ENCODE results near the gene FANCD2OS.
"Not testable (repeated sequence)": the region's sequence is repeated elsewhere in the genome, so short reads cannot be mapped to it uniquely, and the experiment has no call there.

Gene FANCD2OS, protein sequence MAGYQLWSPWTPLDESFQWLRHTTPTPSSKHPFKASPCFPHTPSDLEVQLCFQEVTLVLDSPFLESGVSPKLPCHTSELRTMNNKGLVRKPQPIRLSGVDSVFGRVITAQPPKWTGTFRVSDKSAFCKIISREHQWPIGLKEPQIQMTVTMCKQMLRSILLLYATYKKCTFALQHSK

DNA sequence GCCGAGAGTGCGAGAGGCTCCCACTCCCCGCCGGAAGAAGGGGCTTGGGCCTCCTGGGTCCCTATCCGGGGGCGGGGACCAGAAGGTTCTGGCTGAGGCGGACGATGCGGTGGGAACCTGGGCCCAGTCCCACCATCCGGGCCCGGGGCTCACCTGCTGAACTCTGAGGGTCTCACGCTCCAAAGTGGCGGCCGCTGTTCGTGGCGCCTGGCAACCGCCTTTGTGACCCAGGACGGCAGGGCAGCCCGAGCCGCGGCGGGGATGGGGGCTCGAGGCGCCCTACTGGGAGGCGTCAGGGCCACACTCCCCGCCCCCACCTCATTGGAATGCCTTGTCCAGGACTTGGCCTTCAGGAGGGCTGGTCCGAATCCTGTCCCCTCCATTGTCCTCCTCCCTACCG lies at the start of gene FANCD2OS:
Gene FANCD2OS, minus strand, starts transcription at position 165 of the 400 bp plus-strand sequence. CDS start 3,481 bp downstream, outside the sequence.
- DNase-seq = no peak

DNA sequence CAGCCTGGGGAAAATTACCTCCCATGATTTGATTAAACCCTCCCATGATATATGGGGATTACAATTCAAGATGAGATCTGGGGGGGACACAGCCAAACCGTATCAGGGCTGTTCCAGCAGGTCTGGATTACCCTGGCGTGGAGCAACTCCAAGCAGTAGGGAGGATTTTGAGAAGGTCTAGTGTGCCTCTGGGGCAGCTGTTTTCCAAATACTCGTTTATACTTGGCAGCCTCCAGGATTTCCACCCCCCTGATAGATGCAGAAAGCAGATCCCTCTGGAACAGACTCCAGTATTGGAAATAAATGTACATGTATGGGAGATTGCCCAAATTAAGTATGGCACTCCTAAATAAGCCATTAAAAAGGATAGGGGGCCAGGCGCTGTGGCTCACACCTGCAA lies 49.0 kb upstream of the FANCD2OS start:
- no peak for DNase-seq

DNA sequence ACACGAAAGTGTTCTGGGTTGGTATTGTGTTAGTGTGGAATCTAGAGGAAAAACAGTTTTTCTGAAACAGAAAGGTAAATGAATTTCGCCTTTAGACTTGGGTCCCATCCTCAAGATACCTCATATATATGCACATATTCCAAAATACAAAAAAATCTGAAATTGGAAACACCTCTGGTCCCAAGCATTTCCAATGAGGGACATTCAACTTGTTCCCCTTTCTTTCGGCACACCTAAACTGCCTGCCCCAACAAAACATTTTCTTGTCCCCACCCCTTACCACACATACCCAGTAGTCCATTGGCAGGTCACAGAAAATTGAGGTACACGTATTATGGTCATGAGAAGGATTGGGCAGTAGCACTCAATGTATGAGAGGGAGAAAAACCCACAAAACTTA lies 47.6 kb upstream of the FANCD2OS start:
- DNase-seq = no peak

DNA sequence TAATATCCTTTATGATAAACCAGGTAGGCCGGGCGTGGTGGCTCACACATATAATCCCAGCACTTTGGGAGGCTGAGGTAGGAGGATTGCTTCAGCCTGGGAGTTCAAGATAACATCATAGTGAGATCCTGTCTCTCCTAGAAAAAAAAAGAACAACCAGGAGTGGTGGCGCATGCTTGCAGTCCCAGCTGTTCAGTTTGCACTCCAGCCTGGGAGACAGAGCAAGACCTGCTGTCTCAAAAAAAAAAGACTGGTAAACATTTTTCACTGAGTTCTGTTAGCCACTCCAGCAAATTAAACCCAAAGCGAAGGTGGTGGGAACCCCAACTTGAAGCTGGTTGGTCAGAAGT lies 47.0 kb upstream of the FANCD2OS start:
- DNase-seq = no peak

DNA sequence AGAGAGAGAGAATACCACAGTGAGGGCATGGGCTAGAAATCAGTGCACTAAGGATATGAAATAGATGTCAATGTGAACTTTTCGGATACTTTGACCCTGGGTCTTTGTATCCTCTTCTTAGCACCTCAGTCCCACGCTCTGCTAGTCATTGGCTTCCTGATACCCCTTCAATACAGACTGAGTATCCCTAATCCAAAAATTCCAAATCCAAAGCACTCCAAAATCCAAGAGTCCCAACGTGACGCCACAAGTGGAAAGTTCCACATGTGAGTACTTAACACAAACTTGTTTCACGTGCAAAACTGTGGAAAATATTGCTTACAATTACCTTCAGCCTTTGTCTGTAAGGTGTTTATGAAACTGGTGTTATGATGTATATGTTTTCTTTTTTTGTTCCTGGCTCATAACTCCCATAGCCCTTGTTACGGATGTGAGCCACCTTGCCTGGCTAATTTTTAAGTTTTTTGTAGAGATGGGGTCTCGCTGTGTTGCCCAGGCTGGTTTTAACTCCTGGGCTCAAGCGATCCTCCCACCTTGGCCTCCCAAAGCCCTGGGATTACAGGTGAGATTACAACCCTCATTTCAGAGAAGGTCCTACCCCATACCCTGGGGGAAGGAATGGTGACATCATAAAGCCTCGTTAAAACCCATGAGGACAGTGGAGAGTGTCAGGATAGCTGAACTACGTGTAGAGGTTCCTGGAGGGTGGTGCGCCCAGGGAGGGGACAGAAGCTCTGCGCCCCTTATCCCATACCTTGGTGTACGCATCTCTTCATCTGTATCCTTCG lies 46.5 kb upstream of the FANCD2OS start:
- no peak for DNase-seq

DNA sequence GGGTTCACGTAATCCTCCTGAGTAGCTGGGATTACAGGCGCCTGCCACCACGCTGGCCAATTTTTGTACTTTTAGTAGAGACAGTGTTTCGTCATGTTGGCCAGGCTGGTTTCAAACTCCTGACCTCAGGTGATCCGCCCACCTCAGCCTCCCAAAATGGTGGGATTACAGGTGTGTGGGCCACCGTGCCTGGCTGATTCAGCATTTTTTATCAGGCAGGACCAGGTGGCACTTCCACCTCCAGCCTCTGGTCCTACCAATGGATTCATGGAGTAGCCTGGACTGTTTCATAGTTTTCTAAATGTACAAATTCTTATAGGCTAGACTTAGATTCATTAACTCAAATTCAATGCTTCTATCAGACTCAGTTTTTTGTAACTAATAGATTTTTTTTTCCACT lies 42.9 kb upstream of the FANCD2OS start:
- no peak for DNase-seq

DNA sequence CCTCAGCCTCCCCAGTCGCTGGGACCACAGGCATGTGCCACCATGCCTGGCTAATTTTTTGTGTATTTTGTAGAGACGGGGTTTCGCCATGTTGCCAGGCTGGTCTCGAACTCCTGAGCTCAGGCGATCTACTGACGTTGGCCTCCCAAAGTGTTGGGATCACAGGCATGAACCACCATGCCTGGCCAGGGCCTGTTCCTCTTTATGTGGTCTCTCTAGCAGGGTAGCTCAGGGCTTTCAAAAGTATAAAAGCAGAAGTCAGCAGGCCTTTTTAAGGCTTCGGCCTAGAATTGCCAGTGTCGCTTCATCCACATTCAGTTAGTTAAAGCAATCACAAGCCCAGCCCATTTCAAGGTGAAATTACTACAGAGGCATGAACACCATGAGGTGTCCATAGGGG lies 41.2 kb upstream of the FANCD2OS start:
- DNase-seq = no peak

DNA sequence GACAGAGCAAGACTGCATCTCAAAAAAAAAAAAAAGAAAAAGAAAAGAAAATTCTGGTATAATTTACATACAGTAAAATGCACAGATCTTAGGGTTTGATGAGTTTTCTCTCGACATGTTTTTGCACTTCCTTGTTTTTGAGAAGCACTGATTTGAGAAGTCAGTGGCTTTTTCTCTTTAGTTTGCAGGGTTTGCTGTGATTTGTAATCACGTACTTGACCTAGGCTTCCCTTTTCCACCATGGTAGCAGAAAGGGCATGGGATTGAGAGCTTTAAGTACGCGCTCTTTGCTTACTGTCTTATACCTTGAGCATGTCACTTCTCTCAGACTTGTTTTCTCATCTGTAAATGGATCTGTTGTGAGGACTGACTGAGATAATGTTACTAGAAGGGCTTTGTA lies 37.6 kb upstream of the FANCD2OS start:
- DNase-seq = no peak

DNA sequence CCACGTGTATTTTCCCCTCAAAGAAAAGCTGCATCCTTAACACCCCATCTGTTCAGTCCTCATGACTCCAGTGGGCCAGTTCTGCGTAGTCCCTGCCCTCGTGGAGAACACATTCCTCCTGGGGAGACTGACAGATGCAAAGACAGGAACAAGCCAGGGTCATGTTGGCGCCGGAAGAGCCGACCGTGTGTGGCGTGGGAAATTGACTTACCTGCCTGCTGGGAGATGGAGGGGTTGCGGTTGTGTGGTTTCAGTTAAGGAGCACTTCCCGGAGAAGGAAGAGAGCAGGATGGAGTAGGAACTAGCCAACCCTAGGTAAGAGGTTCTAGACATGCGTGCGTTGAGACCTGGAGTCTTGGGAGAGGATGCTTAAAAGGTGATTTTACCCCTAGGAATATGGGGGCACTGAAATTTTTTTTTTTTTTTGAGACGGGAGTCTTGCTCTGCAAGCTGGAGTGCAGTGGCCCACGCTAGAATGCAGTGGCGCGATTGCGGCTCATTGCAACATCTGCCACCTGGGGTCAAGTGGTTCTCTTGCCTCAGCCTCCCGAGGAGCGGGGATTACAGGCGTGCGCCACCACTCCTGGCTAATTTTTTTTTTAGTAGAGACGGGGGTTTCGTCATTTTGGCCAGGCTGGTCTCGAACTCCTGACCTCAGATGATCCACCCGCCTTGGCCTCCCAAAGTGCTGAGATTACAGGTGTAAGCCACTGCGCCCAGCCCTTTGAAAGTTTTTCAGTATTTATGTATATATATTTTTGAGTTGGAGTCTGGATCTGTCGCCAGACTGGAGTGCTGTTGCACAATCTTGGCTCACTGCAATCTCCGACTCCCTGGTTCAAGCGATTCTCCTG lies 34.9 kb upstream of the FANCD2OS start:
- DNase-seq = no peak

DNA sequence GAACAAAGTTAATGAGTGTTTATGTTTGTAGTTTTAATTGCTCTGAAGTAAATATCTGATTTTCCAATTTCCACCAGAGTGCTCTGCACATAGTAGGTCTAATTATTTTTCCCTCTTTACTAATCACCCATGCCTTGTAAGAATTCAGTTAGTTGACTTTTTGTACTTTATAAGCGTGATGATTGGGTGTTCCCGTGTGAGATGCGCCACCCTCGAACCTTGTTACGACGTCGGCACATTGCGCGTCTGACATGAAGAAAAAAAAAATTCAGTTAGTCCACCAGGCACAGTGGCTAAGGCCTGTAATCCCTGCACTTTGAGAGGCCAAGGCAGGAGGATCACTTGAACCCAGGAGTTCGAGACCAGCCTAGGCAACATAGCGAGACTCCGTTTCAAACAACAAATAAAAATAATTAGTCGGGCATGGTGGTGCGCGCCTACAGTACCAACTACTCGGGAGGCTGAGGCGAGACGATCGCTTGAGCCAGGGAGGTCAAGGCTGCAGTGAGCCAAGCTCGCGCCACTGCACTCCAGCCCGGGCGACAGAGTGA lies 33.0 kb upstream of the FANCD2OS start:
- no peak for DNase-seq

DNA sequence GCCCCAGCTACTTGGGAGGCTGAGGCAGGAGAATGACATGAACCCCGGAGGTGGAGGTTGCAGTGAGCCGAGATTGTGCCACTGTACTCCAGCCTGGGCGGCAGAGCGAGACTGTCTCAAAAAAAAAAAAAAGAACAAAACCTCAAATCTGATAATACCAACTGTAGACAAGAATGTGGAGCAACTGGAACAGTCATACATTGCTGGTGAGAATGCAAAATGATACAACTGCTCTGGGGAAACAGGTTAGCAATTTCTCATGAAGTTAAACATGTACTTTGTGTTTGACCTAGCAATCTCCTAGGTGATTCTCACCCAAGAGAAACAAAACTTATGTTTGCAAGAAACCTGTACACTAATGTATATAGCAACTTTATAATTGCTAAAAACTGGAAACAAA lies 29.1 kb upstream of the FANCD2OS start:
- no peak for DNase-seq

DNA sequence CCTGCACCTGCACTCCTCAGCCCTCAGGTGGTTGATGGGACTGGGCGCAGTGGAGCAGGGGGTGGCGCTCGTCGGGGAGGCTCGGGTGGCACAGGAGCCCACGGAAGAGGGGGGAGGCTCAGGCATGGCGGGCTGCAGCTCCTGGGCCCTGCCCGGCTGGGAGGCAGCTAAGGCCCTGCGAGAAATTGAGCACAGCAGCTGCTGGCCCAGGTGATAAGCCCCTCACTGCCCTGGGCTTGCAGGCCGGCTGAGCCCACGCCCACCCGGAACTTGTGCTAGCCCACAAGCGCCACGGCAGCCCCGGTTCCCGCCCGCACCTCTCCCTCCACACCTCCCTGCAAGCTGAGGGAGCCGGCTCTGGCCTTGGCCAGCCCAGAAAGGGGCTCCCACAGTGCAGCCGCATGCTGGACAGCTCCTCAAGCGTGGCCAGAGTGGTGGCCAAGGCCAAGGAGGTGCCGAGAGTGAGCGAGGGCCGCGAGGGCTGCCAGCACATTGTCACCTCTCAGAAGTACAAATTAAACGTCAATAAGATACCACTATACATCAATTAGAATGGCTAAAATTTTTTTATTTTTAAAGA lies 28.5 kb upstream of the FANCD2OS start:
- no peak for DNase-seq

DNA sequence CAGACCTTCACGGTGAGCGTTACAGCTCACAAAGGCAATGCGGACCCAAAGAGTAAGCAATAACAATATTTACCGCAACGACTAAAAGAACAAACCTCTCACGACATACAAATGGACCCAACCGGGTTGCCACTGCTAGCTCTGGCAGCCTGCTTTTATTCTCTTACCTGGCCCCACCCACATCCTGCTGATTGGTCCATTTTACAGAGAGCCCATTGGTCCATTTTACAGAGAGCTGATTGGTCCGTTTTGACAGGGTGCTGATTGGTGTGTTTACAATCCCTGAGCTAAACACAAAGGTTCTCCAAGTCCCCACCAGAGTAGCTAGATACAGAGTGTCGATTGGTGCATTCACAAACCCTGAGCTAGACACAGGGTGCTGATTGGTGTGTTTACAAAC lies 27.8 kb upstream of the FANCD2OS start:
- not testable (repeated sequence) for DNase-seq

DNA sequence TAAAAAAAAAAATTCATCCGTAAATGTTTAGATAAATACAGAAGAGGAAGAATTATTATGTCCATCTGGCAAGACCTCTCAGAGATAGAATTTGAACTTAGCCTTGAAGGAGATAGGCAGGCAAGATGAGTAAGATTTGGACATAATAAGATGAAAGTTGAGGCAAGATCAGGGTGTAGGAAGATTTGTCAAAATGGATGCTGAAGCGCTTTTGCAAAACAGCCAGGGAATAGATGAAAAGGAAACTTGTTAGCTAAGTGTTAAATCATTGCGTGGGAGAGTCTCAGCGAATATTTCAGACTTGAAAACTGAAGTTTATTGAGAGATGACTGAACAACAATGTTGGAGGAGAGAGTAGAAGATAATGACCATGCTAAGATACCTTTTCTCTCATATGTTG lies 14.7 kb upstream of the FANCD2OS start:
- no peak for DNase-seq

DNA sequence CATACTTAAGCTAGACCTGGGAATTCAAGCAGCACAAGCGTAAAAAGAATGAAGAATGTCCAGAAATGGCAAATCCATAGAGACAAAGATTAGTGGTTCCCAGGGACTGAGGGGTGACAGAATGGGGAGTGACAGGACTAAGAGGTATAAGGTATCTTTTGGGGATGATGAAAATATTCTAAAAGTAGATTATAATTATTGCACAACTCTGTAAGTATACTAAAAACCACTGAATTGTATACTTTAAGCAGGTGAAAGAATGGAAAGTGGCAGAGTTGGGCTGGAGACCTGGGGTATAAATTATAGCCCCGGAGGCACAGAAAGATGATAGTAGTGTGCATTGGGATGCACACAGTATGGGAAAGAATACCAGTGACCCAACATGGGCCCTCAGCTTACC lies 13.0 kb upstream of the FANCD2OS start:
- no peak for DNase-seq

DNA sequence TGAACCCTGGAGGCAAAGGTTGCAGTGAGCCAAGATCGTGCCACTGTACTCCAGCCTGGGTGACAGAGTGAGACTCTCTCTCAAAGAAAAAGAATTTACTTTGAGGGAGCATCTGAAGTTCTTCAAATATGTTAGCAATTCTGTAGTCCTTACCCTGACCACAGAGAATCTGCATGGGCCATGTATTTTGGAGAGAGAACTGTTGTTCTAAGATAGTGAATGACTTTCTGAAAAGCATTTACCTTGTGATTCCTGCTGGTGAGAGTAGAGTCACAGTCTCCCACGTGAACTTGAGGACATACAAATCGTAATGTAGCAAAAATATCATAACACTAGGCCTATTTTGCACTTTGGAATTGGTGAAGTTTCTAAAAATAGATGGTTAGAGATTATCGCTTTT lies 11.3 kb upstream of the FANCD2OS start:
- DNase-seq = no peak

DNA sequence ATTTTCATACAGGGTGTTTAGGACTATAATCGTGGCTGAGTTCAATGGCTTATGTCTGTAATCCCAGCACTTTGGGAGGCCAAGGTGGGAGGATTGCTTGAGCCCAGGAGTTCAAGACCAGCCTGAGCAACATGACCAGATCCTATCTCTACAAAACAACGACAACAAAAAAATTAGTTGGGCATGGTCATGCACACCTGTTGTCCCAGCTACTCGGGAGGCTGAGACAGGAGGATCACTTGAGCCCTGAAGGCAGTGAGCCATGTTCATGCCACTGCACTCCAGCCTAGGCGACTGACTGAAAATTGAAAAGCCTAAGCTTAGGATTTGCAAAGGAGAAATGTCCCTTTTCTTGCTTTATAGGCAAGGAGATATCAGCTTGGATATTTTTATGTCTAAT lies 8.9 kb upstream of the FANCD2OS start:
- no peak for DNase-seq

DNA sequence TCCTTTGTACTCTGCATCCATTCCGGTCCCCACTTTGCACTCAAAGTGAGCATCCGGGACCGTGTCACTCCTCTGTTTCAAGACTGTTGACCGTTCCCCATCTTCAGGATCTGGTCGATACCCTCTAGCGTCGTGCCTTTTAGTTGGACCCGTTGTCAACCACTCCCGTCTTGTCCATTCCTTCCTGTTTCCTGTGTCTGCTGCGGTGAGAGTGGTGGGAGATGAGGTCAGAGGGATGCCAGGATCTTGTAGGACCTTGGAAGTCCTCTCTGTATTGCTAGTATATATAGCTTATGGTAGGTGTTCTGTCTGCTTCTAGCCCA lies 8.0 kb upstream of the FANCD2OS start:
- no peak for DNase-seq

DNA sequence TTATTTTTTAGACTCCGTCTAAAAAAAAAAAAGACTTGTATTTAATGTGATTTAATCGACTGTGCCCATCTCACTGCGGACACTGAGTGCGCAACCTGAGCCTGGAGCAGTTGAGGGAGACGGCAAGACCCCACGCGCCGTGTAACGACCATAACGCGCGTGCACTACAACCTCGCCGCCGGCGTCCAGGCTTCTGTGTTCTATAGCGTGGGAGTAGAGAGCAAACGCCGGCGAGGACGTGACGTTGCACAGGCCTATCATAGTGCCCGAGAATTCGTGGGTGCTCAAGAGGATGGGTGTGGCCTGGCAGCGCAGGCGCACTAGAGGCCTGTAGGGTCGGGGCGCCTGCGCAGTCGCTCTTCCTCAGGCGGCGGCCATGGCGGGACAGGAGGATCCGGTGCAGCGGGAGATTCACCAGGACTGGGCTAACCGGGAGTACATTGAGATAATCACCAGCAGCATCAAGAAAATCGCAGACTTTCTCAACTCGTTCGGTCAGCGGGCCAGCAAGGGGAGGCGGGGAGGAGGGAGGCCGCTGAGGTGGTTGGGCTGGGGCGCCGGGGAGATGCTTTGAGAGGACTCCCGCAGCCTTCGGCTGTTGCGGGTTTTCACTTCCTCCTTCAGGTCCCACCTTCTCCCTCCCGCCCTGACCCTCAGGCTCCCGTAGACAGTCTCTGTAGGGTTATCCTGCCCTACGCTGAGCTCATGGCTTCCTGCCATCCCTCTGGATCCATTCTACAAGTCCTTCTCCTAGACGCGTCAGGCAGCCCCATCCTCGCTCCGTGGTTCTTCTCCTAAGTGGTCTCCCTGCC lies 7.5 kb upstream of the FANCD2OS start, which contains the start of gene BRK1:
Gene BRK1, plus strand, starts transcription at position 350 of the 812 bp plus-strand sequence. Its CDS starts 27 bp downstream, at position 377.
- DNase-seq = peak; percentile 54

DNA sequence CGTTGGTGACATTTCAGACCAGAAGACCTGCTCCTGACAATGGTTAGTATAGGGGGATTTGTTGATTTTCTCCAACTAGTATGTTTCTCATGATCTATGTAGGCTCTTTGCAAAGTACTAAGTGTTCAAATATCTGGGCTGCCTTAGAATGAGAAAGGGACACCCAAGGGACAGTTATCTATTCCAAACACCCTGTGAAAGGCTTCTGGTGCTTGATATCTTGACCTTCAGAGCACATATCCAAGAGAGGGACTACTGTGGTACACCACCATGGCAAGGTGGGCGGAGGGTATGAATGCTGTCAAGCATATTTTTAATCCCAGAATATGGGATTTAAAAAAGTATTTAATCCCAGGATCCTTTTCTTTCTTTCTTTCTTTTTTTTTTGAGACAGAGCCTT lies 1.1 kb downstream of the FANCD2OS start:
- DNase-seq = no peak

DNA sequence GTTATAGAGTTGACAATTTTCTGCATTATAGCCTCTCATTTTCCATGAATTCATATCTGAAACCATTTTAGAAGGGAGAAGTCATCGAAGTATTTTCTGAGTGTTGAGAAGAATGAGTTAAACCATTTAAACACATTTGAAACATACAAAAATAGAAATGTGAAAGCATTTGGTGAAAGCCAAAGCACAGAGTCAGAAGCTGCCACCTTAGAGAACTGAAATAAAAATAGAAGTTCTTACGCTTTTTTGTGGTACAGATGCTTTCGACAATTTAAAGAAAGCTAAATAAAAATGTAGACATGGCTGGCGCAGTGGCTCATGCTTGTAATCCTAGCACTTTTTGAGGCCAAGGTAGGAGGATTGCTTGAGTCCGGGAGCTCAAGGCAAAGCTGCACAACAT lies 9.0 kb downstream of the FANCD2OS start:
- DNase-seq = no peak

DNA sequence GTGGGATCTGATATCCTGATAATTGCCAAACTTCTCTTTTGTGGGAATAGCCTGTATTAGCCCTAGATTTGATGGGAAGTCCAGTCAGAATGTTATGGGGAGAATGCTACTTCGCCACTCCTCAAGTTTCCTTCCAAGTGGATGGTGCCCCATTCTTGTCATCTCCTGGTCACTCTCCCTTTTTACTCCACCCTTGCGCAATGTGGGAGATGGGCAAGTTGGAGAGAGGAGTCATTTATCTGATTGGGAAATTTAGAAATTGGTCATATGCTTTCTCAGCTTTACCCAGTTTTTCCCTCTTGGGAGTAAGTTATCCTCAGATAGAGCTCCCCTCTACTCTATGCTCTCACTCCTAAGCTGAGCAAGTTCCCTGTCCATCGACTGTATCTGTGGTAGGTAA lies 14.4 kb downstream of the FANCD2OS start:
- no peak for DNase-seq

All from NCI-H1436 treated with DMSO at 0.1 percent for 48 hours (cell line).